Effector memory CD8-positive, alpha-beta T cell (primary cell): ENCODE measurements around the gene EPGN.

ENCODE experiments used
- ATAC-seq: fragments of 150-1000 bp; cut with Tn5 transposase; replicated peaks from 2 replicates; pipeline ENCODE4 v1.10.0; 2021; ENCODE audit warnings: mild to moderate bottlenecking, moderate library complexity
- DNase-seq, 3 experiments: peaks; one replicate each; pipeline ENCODE4 v3.0.0; 2021
- H3K27ac Mint-ChIP-seq, 2 donors: one replicate each; pipeline ENCODE4 v1.8.0; 2022; ENCODE audit warnings: mild to moderate bottlenecking in 2 of 2, mixed read lengths in 2 of 2, moderate library complexity in 2 of 2
- H3K27me3 Mint-ChIP-seq, 2 donors: one replicate each; pipeline ENCODE4 v1.8.0; 2022; ENCODE audit warnings: mixed read lengths in 2 of 2
- H3K36me3 Mint-ChIP-seq: one replicate; pipeline ENCODE4 v1.8.0; 2022; ENCODE audit warnings: mild to moderate bottlenecking, moderate library complexity, mixed read lengths; ENCODE audit not compliant: insufficient read depth
- H3K4me1 Mint-ChIP-seq, 2 donors: one replicate each; pipeline ENCODE4 v1.8.0; 2022; ENCODE audit warnings: low read depth in 2 of 2, mixed read lengths in 2 of 2
- H3K4me3 Mint-ChIP-seq, 2 donors: one replicate each; pipeline ENCODE4 v1.8.0; 2022; ENCODE audit warnings: mild to moderate bottlenecking in 2 of 2, mixed read lengths in 2 of 2, moderate library complexity in 2 of 2
- H3K9me3 Mint-ChIP-seq, 2 donors: one replicate each; pipeline ENCODE4 v1.8.0; 2022; ENCODE audit warnings: mixed read lengths in 2 of 2
- total RNA-seq, 9 experiments: gene quantifications; one replicate each; lab custom pipeline; 2026; lab: John Stamatoyannopoulos, UW

Gene EPGN
- total RNA-seq: 0 to 1.1 (median 0.21) reads per million in 9 experiments

GRCh38 chr4:74308215-74308614 is at the start of gene EPGN:
Gene EPGN (plus strand): TSS chr4:74308470. CDS start chr4:74308534, 64 bp downstream.
- no peaks in the 10 kb centered on the region for H3K9me3 Mint-ChIP-seq
- DNase-seq: no peak
- no peak for ATAC-seq
- H3K4me1 Mint-ChIP-seq: no peaks in the 10 kb centered on the region
- H3K4me3 Mint-ChIP-seq: no peak within 1 kb of the TSS
- H3K27ac Mint-ChIP-seq: no peak within 1 kb of the TSS
- H3K36me3 Mint-ChIP-seq: no peaks in the 10 kb centered on the region
- H3K27me3 Mint-ChIP-seq: peaks cover 0 to 5% of the 10 kb centered on the region in 2 donors

- DNase-seq: no peak
- no peaks in the 10 kb centered on the region for H3K4me1 Mint-ChIP-seq
- no peaks in the 10 kb centered on the region for H3K27me3 Mint-ChIP-seq
- no peak overlapping the region for H3K27ac Mint-ChIP-seq
- no peaks in the 10 kb centered on the region for H3K9me3 Mint-ChIP-seq
- no peak overlapping the region for H3K4me3 Mint-ChIP-seq
- ATAC-seq: no peak
- no peaks in the 10 kb centered on the region for H3K36me3 Mint-ChIP-seq
Observed at GRCh38 chr4:74258963-74259362, 49.3 kb upstream of the EPGN start.

- Mint-ChIP-seq H3K27me3 (no peaks in the 10 kb centered on the region), H3K9me3 (no peaks in the 10 kb centered on the region), H3K36me3 (no peaks in the 10 kb centered on the region), H3K27ac (no peak overlapping the region), H3K4me1 (no peaks in the 10 kb centered on the region), H3K4me3 (no peak overlapping the region)
- DNase-seq (no peak), ATAC-seq (no peak)
Observed at GRCh38 chr4:74260036-74260435, 48.2 kb upstream of the EPGN start.

- Mint-ChIP-seq H3K4me3 (no peak overlapping the region), H3K27me3 (no peaks in the 10 kb centered on the region), H3K36me3 (no peaks in the 10 kb centered on the region), H3K9me3 (no peaks in the 10 kb centered on the region), H3K27ac (no peak overlapping the region), H3K4me1 (no peaks in the 10 kb centered on the region)
- no peak for ATAC-seq
- DNase-seq: no peak
Observed at GRCh38 chr4:74262522-74262921, 45.7 kb upstream of the EPGN start.

GRCh38 chr4:74263551-74263950 is 44.7 kb upstream of the EPGN start:
- Mint-ChIP-seq H3K36me3 (no peaks in the 10 kb centered on the region), H3K27me3 (no peaks in the 10 kb centered on the region), H3K4me3 (no peak overlapping the region), H3K4me1 (no peaks in the 10 kb centered on the region), H3K27ac (no peak overlapping the region), H3K9me3 (no peaks in the 10 kb centered on the region)
- DNase-seq: no peak
- no peak for ATAC-seq

- H3K4me3 Mint-ChIP-seq: no peak overlapping the region
- no peak for DNase-seq
Observed at GRCh38 chr4:74266081-74266480, 42.2 kb upstream of the EPGN start.

GRCh38 chr4:74267998-74268606 is 40.2 kb upstream of the EPGN start:
- Mint-ChIP-seq H3K4me3 (no peak overlapping the region), H3K27me3 (no peaks in the 10 kb centered on the region), H3K36me3 (no peaks in the 10 kb centered on the region), H3K9me3 (no peaks in the 10 kb centered on the region), H3K4me1 (no peaks in the 10 kb centered on the region), H3K27ac (no peak overlapping the region)
- no peak for ATAC-seq
- no peak for DNase-seq

More at GRCh38 chr4:74266081-74266480, 42.2 kb upstream of the EPGN start:
- no peaks in the 10 kb centered on the region for H3K27me3 Mint-ChIP-seq
- no peak overlapping the region for H3K27ac Mint-ChIP-seq
- H3K36me3 Mint-ChIP-seq: no peaks in the 10 kb centered on the region
- ATAC-seq: no peak
- H3K9me3 Mint-ChIP-seq: no peaks in the 10 kb centered on the region
- no peaks in the 10 kb centered on the region for H3K4me1 Mint-ChIP-seq

GRCh38 chr4:74268643-74269042 is 39.6 kb upstream of the EPGN start:
- ATAC-seq (no peak), DNase-seq (no peak)
- H3K27me3 Mint-ChIP-seq: no peaks in the 10 kb centered on the region
- no peak overlapping the region for H3K27ac Mint-ChIP-seq
- H3K36me3 Mint-ChIP-seq: no peaks in the 10 kb centered on the region
- H3K9me3 Mint-ChIP-seq: no peaks in the 10 kb centered on the region
- no peak overlapping the region for H3K4me3 Mint-ChIP-seq
- no peaks in the 10 kb centered on the region for H3K4me1 Mint-ChIP-seq

GRCh38 chr4:74278490-74278889 is 29.8 kb upstream of the EPGN start:
- no peaks in the 10 kb centered on the region for H3K9me3 Mint-ChIP-seq
- no peak for ATAC-seq
- no peaks in the 10 kb centered on the region for H3K4me1 Mint-ChIP-seq
- no peak for DNase-seq
- H3K27me3 Mint-ChIP-seq: no peaks in the 10 kb centered on the region
- no peaks in the 10 kb centered on the region for H3K36me3 Mint-ChIP-seq
- no peak overlapping the region for H3K27ac Mint-ChIP-seq
- H3K4me3 Mint-ChIP-seq: no peak overlapping the region

- Mint-ChIP-seq H3K9me3 (no peaks in the 10 kb centered on the region), H3K27me3 (no peaks in the 10 kb centered on the region), H3K4me3 (no peak overlapping the region), H3K27ac (no peak overlapping the region), H3K36me3 (no peaks in the 10 kb centered on the region), H3K4me1 (no peaks in the 10 kb centered on the region)
- DNase-seq (no peak), ATAC-seq (no peak)
Observed at GRCh38 chr4:74279716-74280115, 28.6 kb upstream of the EPGN start.

- Mint-ChIP-seq H3K4me3 (no peak overlapping the region), H3K27me3 (no peaks in the 10 kb centered on the region), H3K4me1 (no peaks in the 10 kb centered on the region), H3K36me3 (no peaks in the 10 kb centered on the region), H3K27ac (no peak overlapping the region), H3K9me3 (no peaks in the 10 kb centered on the region)
- DNase-seq (no peak), ATAC-seq (no peak)
Observed at GRCh38 chr4:74282926-74283325, 25.3 kb upstream of the EPGN start.

GRCh38 chr4:74283614-74284013 is 24.7 kb upstream of the EPGN start:
- no peaks in the 10 kb centered on the region for H3K4me1 Mint-ChIP-seq
- no peak overlapping the region for H3K27ac Mint-ChIP-seq
- no peaks in the 10 kb centered on the region for H3K27me3 Mint-ChIP-seq
- DNase-seq (no peak), ATAC-seq (no peak)
- no peaks in the 10 kb centered on the region for H3K36me3 Mint-ChIP-seq
- H3K4me3 Mint-ChIP-seq: no peak overlapping the region
- H3K9me3 Mint-ChIP-seq: no peaks in the 10 kb centered on the region

GRCh38 chr4:74284053-74284452 is 24.2 kb upstream of the EPGN start:
- no peaks in the 10 kb centered on the region for H3K27me3 Mint-ChIP-seq
- no peaks in the 10 kb centered on the region for H3K36me3 Mint-ChIP-seq
- no peak overlapping the region for H3K4me3 Mint-ChIP-seq
- no peaks in the 10 kb centered on the region for H3K9me3 Mint-ChIP-seq
- H3K27ac Mint-ChIP-seq: no peak overlapping the region
- no peaks in the 10 kb centered on the region for H3K4me1 Mint-ChIP-seq
- DNase-seq: no peak
- ATAC-seq: no peak

GRCh38 chr4:74287164-74287563 is 21.1 kb upstream of the EPGN start:
- H3K4me3 Mint-ChIP-seq: no peak overlapping the region

GRCh38 chr4:74287791-74288190 is 20.5 kb upstream of the EPGN start:
- Mint-ChIP-seq H3K9me3 (no peaks in the 10 kb centered on the region), H3K4me1 (no peaks in the 10 kb centered on the region), H3K27ac (no peak overlapping the region), H3K36me3 (no peaks in the 10 kb centered on the region), H3K4me3 (no peak overlapping the region), H3K27me3 (no peaks in the 10 kb centered on the region)
- no peak for DNase-seq
- ATAC-seq: no peak

More at GRCh38 chr4:74287164-74287563, 21.1 kb upstream of the EPGN start:
- no peaks in the 10 kb centered on the region for H3K4me1 Mint-ChIP-seq
- no peaks in the 10 kb centered on the region for H3K9me3 Mint-ChIP-seq
- ATAC-seq (no peak), DNase-seq (no peak)
- no peak overlapping the region for H3K27ac Mint-ChIP-seq
- no peaks in the 10 kb centered on the region for H3K27me3 Mint-ChIP-seq
- H3K36me3 Mint-ChIP-seq: no peaks in the 10 kb centered on the region
